LNCAP (cell line): ENCODE measurements around the gene TBC1D9B.

Source experiments
- TF ChIP-seq, protein P1 (sequence below): fragments of 450-650 bp; IDR thresholded peaks from 2 replicates; pipeline ENCODE4 v1.5.1; 2017; ENCODE audit warnings: mild to moderate bottlenecking

The TBC1D9B gene

DNA sequence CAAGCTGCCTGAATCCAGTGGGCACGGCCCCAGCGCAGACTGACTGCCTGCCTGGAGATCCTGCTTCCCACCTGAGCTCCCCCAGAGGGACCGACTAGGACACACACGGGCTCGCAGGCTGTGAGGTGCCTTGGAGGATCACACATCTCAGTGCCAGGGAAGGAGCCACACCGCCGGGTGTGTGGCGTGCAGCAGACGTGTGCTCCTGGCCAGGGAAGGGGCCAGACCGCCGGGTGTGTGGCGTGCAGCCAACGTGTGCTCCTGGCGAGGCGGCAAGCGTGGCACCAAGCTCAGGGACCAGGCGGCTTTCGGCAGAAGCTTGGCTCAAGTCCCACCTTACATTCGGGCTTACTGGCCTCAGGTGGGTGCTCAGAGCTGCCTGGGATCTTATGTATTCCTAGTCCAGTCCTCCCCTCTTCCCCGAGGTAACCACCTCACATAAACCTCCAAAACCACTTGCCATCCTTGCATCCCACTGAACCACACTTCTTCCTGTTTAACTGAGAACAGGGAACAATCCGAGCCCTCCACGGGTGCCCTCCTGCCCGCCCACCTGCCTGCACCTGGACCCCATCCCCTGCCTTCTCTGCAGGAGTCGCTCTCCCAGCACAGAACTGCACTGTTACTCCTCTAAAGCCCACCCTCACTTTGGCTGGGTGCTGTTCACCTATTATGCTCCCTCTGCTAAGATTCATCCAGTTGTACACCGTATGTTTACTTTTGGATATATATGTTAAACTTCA lies 26.7 kb downstream of the TBC1D9B start:
- TF ChIP-seq, protein P1, sequence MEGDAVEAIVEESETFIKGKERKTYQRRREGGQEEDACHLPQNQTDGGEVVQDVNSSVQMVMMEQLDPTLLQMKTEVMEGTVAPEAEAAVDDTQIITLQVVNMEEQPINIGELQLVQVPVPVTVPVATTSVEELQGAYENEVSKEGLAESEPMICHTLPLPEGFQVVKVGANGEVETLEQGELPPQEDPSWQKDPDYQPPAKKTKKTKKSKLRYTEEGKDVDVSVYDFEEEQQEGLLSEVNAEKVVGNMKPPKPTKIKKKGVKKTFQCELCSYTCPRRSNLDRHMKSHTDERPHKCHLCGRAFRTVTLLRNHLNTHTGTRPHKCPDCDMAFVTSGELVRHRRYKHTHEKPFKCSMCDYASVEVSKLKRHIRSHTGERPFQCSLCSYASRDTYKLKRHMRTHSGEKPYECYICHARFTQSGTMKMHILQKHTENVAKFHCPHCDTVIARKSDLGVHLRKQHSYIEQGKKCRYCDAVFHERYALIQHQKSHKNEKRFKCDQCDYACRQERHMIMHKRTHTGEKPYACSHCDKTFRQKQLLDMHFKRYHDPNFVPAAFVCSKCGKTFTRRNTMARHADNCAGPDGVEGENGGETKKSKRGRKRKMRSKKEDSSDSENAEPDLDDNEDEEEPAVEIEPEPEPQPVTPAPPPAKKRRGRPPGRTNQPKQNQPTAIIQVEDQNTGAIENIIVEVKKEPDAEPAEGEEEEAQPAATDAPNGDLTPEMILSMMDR: no peak

DNA sequence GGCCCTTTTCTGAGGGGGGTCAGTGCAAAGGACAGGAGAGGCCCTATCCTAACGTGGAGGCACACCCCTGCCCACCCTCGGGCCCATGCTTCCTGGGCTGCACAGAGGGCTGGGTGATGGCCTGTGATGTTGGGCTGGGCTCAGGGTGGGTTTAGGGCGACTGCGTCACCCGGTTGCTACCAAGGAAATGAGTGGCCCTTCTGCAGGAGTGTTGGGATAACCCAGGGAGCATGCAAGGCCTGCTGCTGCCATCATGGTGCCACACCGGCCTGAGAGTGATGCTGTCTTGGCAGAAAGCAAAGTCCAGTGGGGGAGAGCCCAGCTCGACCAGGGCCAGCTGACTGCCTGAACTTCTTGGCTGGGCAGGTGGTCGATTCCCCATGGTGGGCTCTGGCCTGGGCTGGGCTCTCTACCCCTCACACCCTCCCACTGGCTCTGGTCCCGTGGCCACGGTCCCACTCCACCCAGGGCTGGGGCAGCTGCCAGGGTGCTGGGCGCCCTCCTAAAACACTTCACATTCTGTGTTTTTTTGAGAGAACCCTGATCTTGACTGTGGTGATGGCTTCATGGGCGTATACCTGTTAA lies 27.5 kb downstream of the TBC1D9B start:
- TF ChIP-seq, protein P1: no peak

DNA sequence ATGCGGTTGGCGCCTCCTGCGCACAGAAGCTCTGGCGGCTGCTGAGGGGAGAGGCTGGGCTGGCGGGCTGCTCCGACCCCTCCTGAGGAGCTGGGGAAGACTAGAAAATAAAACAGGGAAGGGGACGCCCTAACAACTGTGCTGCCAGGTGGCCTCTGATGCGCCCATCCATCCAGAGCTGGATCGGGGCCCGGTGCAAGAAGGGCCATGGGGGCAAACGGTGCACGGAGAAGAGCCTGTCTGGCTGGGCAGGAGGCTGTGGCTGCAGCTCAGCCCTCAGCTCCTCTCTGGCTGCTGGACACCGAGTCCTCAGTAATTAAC lies 28.0 kb downstream of the TBC1D9B start:
- TF ChIP-seq, protein P1: no peak

DNA sequence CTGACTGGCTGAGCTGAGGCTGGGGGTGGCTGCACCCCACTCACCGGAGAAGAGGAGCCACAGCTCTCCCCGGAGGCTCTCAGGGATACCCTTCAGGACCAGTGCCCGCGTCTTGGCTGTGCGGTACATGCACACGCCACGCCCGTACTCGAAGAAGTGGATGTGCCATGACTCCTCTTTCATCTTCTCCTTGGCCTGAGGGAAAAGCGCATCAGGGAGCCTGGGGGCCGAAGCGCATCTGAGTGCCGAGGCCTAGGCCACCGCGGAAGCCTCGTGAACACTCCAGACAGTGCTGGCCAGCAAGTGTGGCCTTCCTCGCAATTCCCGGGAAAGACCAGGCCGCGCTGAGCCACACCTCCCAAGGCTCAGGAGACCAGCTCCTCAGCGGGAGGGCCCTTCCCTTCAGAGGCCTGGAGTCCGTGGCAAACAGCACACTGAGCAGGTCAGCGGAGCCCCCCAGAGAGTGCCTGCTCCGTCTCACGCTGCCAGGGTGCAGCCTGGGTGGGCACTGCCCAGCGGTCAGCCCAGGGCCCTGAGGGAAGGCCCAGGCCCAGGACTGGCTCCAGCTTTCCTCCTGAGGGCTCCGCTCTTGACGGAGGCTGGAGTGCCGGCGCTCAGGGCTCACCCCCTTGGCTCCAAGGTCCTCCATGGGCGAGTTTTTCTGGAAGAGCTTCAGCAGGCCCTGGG lies 28.6 kb downstream of the TBC1D9B start:
- TF ChIP-seq, protein P1: no peak

DNA sequence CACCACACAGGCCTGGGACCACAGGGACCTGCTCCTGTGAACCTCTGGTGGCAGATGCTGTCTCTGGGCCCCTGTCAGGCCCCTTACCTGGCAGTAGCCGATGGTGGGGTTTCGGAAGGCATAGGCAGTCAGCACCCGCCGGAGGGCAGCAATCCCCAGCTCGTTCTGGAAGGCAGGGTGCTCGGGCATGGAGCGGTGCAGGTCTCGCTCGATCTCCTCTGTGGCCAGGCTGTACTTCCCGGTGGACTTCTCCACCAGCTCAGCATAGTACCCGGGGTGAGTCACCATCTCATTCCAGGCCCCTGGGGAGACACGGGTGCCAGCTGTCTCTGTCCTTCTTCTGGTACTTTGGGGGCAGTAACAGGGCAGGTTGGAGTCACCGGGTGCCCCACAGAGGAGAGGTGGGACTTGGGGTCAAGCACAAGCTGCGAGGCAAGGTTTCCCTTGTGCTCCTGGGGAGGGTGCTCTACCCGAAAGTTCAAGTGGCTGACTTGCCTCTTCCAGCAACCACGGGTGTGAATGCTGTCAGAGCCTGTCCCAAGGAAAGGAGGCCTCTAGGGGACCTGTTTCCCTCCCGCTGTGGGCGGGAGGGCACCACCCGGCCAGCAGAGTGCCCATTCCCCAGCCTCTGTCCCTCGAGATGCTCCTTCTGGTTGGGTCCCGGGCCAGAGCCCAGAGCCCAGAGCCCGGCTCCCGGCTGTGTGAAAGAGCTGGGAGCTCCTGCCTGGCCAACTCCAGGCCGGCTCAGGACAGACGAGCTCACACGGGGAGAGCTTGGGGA lies 29.3 kb downstream of the TBC1D9B start:
- TF ChIP-seq, protein P1: no peak

DNA sequence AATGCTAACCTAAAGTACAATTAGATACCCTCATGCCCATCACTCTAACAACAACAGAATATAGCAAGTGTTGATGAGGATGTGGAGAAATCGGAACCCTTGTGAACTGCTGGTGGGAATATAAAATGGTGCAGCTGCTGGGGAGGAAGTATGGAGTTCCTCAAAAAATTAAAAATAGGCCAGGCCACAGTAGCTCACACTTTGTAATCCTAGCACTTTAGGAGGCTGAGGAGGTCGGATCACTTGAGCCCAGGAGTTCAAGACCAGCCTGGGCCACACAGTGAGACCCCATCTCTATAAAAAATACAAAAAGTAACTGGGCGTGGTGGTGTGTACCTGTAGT lies 31.1 kb downstream of the TBC1D9B start:
- TF ChIP-seq, protein P1: no peak

DNA sequence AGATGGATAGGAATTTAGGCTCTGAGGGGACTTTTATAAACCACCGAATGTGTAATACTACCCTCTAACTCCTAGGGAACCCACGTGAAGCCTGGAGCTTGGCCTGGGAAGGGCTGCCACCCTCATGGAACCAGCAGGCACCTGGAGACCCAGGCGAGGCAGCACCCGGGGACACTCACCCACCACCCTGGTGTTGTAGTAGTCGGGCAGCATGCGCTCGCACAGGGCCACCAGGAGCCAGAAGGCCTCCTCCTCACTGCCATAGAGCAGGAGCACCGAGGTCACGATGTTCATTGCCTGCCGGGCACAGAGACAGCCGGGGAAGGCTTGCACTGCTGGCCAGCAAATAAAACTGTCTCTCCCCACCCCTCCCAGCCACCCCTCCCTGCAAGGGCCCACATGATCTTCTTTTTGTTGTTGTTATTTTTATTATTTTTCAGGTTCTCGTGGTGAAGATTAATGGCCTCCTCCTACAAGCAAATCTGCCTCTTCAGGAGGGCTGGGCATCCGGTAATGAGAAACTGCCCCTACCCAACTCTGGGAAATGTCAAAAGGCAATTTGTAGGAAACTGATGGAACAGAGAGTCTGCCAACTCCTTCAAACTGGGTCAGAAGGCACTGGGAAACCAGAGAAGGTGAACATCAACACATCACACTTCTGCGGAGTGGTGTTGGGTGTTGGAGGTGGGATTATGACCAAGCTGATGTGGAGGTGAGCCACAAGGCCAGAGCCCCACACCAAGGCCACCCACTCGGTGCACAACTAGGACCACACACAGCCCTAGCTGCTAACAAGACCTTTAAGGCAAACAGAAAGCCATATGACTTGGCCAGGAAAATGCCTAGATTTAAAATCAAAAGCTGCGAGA lies 31.7 kb downstream of the TBC1D9B start:
- TF ChIP-seq, protein P1: no peak
